Embryonic facial prominence (tissue), 1 donor: ENCODE results near the gene OGFR.

ENCODE experiments used
- DNase-seq: peaks from one replicate; pipeline ENCODE4 v3.0.0-alpha.2; 2016; ENCODE audit errors: extremely low spot score

Gene OGFR

GRCh38 chr20:62769346-62770071, 35.1 kb upstream of the OGFR start:
- no peak for DNase-seq

- no peak for DNase-seq
These were observed 34.3 kb upstream of the OGFR start for GRCh38 chr20:62770111-62770910.

DNA sequence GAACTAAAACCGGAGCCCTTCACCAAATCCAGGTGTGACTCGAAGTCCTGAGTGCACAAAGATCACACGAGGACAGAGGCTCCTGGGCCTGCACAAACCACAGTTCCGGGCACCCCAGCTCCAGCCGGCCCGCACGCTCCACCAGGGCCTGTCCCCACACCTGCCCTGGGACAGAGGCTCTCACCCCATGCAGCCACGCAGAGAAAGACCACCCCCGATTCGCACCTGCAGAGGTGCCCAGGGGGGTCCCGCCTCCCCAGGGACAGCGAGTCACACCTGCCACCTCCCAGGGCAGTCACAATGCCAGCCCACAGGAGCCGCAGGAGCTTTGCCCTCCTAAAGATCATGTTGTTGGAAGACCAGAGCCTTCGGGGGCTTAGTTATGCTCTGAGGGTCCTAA, 33.7 kb upstream of the OGFR start:
- DNase-seq = no peak

GRCh38 chr20:62771396-62772102, 33.1 kb upstream of the OGFR start:
- no peak for DNase-seq

GRCh38 chr20:62772103-62772611, 32.5 kb upstream of the OGFR start:
- no peak for DNase-seq

- DNase-seq = no peak
These were observed 32.0 kb upstream of the OGFR start for GRCh38 chr20:62772619-62772989.

DNA sequence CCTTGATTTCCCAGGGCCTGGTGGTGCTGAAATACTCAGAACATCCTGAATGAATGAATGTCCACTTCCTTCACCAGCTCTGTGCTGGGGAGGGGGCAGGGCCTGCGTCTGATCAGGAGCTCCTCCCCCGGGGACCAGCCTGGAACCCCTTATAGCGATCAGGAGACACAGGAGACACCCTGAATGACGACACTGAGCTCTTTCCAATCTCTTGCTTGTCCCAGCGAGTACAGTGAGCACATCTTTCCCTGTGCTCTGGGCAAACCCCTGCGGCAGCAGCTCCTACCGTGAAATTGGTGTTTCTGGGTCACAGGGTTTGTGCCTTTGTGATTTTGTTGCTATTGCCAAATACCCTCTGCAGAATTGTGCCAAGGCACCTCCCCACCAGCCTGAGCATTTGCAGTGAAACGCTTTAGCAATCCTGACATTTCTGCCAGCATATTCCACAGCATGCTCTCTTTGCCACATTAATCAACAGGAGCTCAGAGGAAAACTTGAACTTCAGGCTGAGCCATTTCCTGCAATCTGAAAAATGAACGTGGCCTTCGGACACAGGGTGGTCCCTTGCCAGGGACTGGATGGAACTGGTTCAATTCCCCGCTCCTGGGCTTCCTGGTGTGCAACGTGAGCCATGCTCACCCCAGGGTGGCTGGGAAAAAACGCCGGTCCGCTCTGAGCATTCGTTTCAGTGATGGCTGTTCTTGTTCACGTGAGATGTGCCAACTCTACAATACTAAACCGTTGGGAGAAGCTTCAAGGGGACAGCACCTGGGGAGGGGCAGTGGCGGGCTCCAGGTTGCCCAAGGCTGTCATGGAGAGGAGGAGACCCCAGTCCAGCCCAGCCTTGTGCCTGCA, 31.4 kb upstream of the OGFR start:
- DNase-seq = no peak

DNA sequence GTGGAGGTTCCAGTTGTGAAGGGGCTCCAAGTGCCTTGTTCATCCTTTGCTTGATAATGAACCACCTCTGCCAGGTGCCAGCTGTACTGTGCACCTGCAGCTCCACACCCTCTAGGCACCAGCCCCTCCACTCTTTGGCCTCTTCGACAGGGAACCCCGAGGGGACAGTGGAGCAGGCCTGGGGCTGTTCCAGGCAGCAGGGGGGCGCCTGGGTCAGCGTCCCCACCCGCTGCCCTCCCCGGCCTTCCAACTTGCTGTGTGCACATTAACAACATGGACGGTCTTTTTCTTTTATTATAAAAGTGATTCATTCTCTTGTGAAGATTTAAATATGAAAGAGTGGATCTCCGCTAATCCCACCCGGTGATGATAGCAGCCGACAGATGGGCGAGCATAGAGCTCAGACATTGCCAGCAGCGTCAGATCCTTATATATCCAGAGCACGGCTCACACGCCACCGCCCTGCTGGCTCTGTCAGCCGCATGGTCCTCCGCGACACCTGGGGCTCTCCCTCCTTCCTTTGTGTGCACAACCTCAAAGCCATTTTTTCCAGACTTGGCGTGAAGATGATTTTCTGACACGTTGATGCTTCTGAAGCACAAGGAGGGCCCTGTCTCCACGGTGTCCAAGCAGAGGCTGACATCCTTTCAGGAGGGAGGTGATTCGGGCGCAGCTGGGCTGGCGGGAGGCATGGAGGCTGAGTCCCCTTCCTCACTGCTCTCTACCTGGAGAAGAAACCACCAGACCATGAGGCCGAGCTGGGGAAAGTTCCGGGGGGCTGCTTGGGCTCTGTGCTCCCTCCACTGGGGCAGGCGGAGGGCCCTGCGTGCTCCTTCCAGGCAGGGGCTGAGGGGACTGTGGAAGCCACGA, 30.6 kb upstream of the OGFR start:
- no peak for DNase-seq

GRCh38 chr20:62774762-62775161, 29.9 kb upstream of the OGFR start:
- no peak for DNase-seq

DNA sequence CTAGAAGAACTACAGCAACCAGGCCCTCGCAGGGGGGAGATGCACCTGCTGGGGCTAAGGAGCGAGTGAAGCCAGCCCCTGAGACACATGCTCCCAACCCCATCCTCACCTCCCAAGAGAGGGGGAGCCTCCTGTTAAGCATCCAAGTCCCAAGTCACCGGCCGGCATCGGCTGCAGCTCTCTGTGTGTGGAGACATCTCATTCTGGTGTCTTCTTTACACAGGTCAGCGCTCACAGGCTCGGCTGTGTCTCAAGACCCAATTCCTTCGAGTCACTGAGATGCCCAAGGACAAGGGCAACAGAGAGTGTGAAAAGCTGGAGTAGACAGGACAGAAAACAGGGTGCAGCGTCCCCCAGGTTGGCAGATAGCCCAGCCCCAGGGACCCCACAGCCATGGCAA, 29.4 kb upstream of the OGFR start:
- no peak for DNase-seq

DNA sequence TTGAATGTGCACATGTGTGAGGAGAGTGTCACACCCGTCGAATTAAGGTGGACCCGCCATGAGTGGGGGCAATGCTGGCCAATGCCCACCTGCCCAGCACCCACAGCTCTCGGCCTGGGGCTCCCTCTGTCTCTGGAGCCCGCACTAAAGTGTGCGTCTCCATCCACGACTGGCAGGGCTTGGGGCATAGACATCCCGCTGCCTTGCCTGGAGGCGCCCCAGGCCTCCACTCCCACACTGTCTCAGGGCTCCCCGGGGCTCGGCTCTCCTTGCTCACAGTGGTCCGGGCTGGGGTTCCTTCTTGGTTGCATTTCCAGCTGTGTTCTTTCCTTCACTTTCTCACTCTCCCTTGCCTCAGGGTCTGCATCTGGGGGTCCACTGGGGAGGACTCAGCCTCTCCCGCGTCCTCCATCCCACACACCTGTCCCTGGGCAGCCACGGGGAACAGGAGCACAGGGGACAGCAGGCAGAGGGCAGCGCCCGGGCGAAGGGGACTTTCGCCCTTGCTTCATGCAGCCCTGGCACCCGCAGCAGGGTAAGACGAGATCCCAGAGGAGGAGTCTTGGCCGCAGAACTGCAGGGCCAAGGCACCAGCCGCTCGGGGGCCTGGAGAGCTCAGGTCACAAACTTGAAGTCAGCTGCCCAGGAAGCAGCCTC, 28.5 kb upstream of the OGFR start:
- no peak for DNase-seq

DNA sequence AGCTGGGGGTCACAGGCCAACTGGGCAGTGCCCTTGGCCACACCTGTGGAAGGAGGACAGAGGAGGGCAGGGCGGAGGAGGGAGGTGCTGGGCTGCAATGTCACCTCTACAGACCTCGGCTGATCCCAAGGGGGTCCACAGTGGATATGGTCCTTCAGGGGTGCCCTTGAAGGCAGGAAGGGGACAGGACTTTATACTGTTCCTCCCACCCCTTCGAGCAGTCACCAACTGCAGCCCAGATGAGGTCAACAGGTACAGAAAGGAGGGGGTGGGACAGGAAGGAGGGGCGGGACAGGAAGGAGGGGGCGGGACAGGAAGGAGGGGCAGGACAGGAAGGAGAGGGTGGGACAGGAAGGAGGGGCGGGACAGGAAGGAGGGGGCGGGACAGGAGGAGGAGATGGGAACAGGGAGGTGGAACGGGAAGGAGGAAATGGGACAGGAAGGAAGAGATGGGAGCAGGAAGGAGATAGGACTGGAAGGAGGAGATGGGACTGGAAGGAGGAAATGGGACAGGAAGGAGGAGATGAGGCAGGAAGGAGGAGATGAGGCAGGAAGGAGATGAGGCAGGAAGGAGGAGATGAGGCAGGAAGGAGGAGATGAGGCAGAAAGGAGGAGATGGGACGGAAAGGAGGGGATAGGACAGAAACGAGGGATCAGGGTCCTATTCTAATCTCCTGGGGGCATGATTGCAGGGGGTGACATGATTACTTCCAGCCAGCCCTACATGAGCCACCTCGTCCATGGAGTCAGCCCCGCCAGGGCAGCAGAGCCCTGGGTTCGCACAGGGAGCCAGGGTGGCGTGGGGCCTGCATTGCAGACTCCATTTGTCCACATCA, 27.7 kb upstream of the OGFR start:
- no peak for DNase-seq

DNA sequence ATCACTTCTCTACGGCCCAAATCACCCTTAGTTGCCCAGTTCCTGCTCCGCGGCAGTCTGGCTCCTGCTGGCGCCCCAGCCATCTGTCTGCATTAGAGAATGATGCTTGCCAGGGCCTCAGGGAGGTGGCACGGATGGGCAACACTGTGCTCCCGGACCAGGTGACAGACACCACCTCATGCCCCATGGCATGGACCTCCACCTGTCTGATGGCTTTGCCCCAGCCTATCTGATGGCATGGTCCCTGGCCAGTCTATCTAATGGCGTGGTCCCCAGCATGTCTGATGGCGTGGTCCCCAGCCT, 27.2 kb upstream of the OGFR start:
- no peak for DNase-seq

DNA sequence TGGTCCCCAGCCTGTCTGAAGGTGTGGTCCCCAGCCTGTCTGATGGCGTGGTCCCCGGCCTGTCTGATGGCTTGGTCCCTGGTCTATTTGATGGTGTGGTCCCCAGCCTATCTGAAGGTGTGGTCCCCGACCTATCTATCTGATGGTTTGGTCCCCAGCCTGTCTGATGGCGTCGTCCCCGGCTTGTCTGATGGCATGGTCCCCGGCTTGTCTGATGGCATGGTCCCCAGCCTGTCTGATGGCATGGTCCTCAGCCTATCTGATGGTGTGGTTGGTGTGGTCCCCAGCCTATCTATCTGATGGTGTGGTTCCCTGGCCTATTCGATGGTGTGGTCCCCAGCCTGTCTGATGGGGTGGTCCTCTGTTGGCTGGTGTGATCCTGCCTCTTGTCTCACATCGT, 26.6 kb upstream of the OGFR start:
- DNase-seq = no peak

DNA sequence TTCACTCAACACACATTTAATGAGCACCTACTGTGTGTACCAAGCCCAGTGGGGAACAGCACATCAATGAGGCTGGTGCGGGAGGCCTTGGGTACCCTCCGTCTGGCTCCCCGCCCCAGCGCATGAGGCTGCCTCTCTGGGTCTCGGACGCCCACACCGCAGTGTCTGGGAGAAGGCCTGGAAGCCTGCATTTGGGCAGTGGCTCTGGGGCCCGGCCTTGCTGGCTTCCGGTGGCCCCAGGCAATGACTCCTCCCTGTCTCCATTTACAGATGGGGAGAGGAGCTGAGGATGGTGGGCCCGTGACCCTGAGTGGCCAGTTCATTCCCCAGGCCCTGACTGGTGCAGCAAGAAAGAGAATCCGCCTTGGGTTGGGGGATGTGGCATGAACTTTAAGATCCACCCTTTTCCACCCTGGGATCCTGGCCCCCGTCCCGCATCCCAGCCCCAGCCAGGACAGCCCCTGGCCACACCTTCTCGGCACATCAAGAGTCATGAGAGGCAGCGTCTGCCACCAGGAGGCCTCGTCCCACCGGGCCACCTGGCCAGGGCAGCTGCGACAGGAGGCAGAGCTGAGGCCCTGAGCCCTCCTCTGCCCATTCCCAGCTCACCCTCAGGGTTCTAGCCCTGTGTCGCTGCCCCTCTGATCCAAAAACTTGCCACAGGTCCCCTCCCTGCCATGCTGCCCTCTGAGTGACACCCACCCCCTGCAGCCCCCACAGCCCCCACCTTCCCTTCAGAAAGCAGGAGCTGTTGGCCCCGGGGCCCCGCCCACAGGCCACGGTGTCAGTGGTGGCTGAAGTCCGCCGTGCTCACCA, 25.8 kb upstream of the OGFR start:
- no peak for DNase-seq

DNA sequence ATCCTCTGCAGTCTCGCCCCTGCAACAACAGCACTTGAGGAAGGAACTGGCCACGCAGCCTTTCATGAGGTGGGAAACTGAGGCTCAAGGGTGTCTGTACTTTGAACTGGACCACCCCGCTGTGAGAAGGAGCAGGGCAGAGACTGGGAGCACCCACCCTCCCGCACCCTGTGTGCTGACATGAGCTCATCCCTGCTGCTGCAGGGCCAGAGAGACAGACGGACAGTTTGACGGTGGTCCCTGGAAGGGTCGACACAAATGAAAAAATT, 25.3 kb upstream of the OGFR start:
- DNase-seq = no peak

- no peak for DNase-seq
These were observed 24.4 kb upstream of the OGFR start for GRCh38 chr20:62780204-62780603.

DNA sequence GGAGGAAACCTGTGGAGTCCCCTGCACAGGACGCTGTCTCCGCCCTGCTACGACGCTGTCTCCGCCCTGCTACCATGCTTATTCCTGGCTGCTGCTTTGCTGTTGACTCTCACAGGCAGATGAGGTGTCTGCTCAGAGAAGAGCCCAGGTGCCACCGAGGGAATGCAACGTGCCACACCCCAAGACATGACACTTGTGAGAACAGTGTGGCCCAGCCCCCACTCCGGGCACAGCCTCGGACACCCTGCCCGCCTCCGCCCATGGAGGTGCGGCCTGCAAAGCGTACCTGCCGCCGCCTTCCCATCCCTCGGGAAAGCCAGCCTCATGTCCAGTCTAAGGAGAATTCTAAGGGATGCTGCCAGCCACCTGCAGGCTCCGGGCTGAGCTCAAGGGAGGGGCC, 23.9 kb upstream of the OGFR start:
- DNase-seq = no peak
